Spleen (tissue), 11 donors: ENCODE data around the gene TRIO. TPM values are rescaled to one million over a fixed set of nuclear protein-coding genes. Genes with fewer than 3 reads are reported as not detected.
A peak's percentile ranks its signal among the peaks of the same experiment; 100 is the strongest.

ENCODE experiments used
- DNase-seq: peaks from one replicate; pipeline ENCODE4 v3.0.0-alpha.2; 2020
- H3K27ac ChIP-seq, 8 donors: fragments of 200-600 bp; sonication (generic) in 7 of 8; 1 replicate in 4 of 8; 2 replicates in 4 of 8; pipeline versions ENCODE4 v1.5.0 to v1.8.0; 2016 to 2021; ENCODE audit warnings: inconsistent platforms in 4 of 8, mild to moderate bottlenecking in 4 of 8, moderate library complexity in 1 of 8
- H3K27me3 ChIP-seq, 7 donors: fragments of 200-600 bp; sonication (generic) in 6 of 7; replicated peaks in 1 of 7; 1 replicate in 4 of 7; 2 replicates in 3 of 7; pipeline versions ENCODE4 v1.5.0 to v1.8.0; 2016 to 2021; ENCODE audit warnings: inconsistent platforms in 3 of 7, mild to moderate bottlenecking in 1 of 7
- H3K36me3 ChIP-seq, 6 donors: fragments of 200-600 bp; sonication (generic) in 5 of 6; 1 replicate in 4 of 6; 2 replicates in 2 of 6; pipeline versions ENCODE4 v1.5.0 to v1.8.0; 2016 to 2021; ENCODE audit warnings: inconsistent platforms in 2 of 6
- H3K4me1 ChIP-seq, 6 donors: fragments of 200-600 bp; sonication (generic) in 5 of 6; 1 replicate in 3 of 6; 2 replicates in 3 of 6; pipeline versions ENCODE4 v1.5.0 to v1.8.0; 2016 to 2021; ENCODE audit warnings: inconsistent platforms in 3 of 6
- H3K4me3 ChIP-seq, 8 donors: fragments of 200-600 bp; sonication (generic) in 7 of 8; 1 replicate in 4 of 8; 2 replicates in 4 of 8; pipeline versions ENCODE4 v1.5.0 to v1.8.0; 2016 to 2021; ENCODE audit warnings: inconsistent platforms in 4 of 8, mild to moderate bottlenecking in 4 of 8, moderate library complexity in 2 of 8
- H3K9me3 ChIP-seq, 8 donors: fragments of 200-600 bp; sonication (generic) in 7 of 8; 1 replicate in 4 of 8; 2 replicates in 4 of 8; pipeline versions ENCODE4 v1.5.0 to v1.8.0; 2016 to 2021; ENCODE audit warnings: inconsistent platforms in 4 of 8
- POLR2A ChIP-seq, 3 donors: fragments of 450-650 bp; IDR thresholded peaks; one replicate each; pipeline ENCODE4 v1.5.1; 2017; ENCODE audit warnings: antibody characterized with exemption in 3 of 3, mild to moderate bottlenecking in 1 of 3
- POLR2AphosphoS5 ChIP-seq, 3 donors: sonication (generic); formaldehyde crosslinking; IDR thresholded peaks; one replicate each; pipeline ENCODE4 v1.5.1; 2017; ENCODE audit warnings: antibody characterized with exemption in 3 of 3
- WGBS, 5 donors: extraction: QIAGEN DNeasy Blood & Tissue Kit in 3 of 5; methylation state at CpG; one replicate each; pipeline versions ENCODE4 v1.1.5 to v1.1.7; 2013 to 2018; 5-methylcytosine and 5-hydroxymethylcytosine counted together
- intact Hi-C: fragments of 100-400 bp; cut with DNase I; formaldehyde crosslinking; loops from one replicate; pipeline ENCODE4 v1.15.0; 2023; ENCODE audit warnings: low total_unique reads
- polyA plus RNA-seq, 3 donors: library from polyadenylated mRNA; stranded (reverse); fragments of 200-250 nt; gene quantifications; one replicate each; pipeline ENCODE4 v1.2.1, GENCODE V29; 2013
- total RNA-seq, 7 donors: library from RNA; depleted of rRNA in 3 of 7; stranded (reverse); fragments of >200 nt in 3 of 7; fragmentation: NEBNext Ultra II Directional in 4 of 7; extraction: Animal tissue kit (Norgen Biotek cat#: 25700) in 4 of 7; gene quantifications; one replicate each; pipeline versions ENCODE4 v1.1.0 to v1.2.1, GENCODE V29; 2016 to 2021
- TF ChIP-seq, protein P1 (sequence below), 11 experiments: fragments of 200-600 bp in 7 of 11; fragments of 450-650 bp in 4 of 11; sonication (generic) in 4 of 11; IDR thresholded peaks in 8 of 11; conservative IDR thresholded peaks in 3 of 11; 1 replicate in 7 of 11; 2 replicates in 4 of 11; pipeline versions ENCODE4 v1.4.0 to v1.8.0; 2016 to 2021; ENCODE audit warnings: antibody characterized with exemption in 11 of 11, inconsistent platforms in 4 of 11, mild to moderate bottlenecking in 1 of 11
- donor health status: healthy with polysubstance abuse.
- donor health status: DM: no; HTN: no; CAD: no; lungs with moderate emphysema.
- donor health status: DM: no; HTN: no; CAD: no.
- donor health status: Bipolar disorder and iron deficiency.
- donor health status: healthy.
- donor health status: DM: no; HTN: no; CAD: no.
- donor health status: DM: yes; HTN: yes; CAD: no.

Gene TRIO
- total and polyA plus RNA-seq, 10 donors: 21.5 to 280 (median 190) TPM

DNA sequence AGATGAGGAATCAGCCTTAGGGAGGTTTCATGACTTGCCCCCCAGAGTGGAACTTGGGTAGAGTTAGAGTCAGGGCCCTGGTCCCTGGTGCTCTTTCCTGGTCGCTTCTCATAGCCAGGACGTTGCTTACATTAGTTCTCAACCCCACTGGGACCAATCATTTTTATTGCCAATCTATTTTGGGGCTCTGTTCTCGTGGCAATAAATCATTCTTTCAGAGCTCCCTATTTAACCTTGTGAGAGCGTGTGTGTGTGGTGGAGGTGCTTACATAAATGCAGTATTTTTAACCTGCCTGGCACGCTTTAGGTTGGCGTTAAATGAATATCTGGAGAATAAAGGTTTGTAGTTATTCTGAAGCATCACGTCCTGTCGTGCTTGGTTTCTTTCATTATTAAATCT lies 4.1 kb downstream of the TRIO start:
- H3K36me3 ChIP-seq: no peaks in the 10 kb centered on the region
- no peak for DNase-seq
- 51 to 64% (median 58%) methylated on average over 8 of the region's 8 CpGs for WGBS, 5 donors
- H3K4me3 ChIP-seq: peak overlapping the region in 2 of 8 donors; percentile 83 to 97
- peaks cover 11 to 86% (median 59%) of the 10 kb centered on the region in 6 donors for H3K4me1 ChIP-seq
- H3K27ac ChIP-seq: peak overlapping the region in 5 of 8 donors; percentile 91 to 97 (median 93)
- no peaks in the 10 kb centered on the region for H3K9me3 ChIP-seq
- TF ChIP-seq, protein P1, sequence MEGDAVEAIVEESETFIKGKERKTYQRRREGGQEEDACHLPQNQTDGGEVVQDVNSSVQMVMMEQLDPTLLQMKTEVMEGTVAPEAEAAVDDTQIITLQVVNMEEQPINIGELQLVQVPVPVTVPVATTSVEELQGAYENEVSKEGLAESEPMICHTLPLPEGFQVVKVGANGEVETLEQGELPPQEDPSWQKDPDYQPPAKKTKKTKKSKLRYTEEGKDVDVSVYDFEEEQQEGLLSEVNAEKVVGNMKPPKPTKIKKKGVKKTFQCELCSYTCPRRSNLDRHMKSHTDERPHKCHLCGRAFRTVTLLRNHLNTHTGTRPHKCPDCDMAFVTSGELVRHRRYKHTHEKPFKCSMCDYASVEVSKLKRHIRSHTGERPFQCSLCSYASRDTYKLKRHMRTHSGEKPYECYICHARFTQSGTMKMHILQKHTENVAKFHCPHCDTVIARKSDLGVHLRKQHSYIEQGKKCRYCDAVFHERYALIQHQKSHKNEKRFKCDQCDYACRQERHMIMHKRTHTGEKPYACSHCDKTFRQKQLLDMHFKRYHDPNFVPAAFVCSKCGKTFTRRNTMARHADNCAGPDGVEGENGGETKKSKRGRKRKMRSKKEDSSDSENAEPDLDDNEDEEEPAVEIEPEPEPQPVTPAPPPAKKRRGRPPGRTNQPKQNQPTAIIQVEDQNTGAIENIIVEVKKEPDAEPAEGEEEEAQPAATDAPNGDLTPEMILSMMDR (IDR thresholded peaks at IDR 0.05 in 8 of 11, conservative IDR thresholded peaks at IDR 0.05 in 3 of 11): no peak
- TF ChIP-seq POLR2AphosphoS5 (IDR thresholded peaks at IDR 0.05) (no peak), POLR2A (IDR thresholded peaks at IDR 0.05) (no peak)
- intact Hi-C loops: loop anchor here (10.0 kb wide), 2 partner anchors 78 to 118 kb away; no protein-coding TSS in a partner anchor
- H3K27me3 ChIP-seq: peaks cover 0 to 15% (median 0%) of the 10 kb centered on the region in 7 donors

DNA sequence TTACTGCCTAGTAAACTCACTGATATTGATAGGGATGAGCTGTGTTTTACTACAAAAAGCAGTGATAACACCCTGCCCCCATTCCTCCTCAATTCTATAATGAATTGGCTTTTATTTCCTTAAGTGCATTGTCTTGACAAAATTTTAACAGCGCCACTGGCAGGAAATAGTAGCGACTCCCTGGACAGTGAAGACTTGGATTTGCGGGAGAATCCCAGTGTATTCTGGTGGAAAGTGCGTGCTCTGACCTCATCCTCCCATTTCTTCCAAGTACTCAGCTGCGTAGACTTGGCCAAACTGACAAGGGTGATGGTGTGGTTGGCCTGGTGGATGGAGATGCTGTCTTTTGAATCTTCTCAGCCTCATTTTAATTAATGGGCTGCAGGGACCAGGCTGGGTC lies 5.3 kb downstream of the TRIO start:
- Histone ChIP-seq H3K4me1 (peaks cover 17 to 92% (median 66%) of the 10 kb centered on the region in 6 donors), H3K27ac (peak overlapping the region in 1 of 8 donors; percentile 59), H3K27me3 (peaks cover 0 to 15% (median 0%) of the 10 kb centered on the region in 7 donors), H3K36me3 (no peaks in the 10 kb centered on the region), H3K9me3 (no peaks in the 10 kb centered on the region), H3K4me3 (no peak overlapping the region)
- intact Hi-C loops: loop anchor here (10.0 kb wide), 2 partner anchors 76 to 116 kb away; no protein-coding TSS in a partner anchor
- TF ChIP-seq POLR2A (IDR thresholded peaks at IDR 0.05) (no peak), POLR2AphosphoS5 (IDR thresholded peaks at IDR 0.05) (no peak)
- TF ChIP-seq, protein P1 (IDR thresholded peaks at IDR 0.05 in 8 of 11, conservative IDR thresholded peaks at IDR 0.05 in 3 of 11): no peak
- 85 to 93% (median 88%) methylated on average over 5 of the region's 5 CpGs for WGBS, 5 donors
- no peak for DNase-seq

DNA sequence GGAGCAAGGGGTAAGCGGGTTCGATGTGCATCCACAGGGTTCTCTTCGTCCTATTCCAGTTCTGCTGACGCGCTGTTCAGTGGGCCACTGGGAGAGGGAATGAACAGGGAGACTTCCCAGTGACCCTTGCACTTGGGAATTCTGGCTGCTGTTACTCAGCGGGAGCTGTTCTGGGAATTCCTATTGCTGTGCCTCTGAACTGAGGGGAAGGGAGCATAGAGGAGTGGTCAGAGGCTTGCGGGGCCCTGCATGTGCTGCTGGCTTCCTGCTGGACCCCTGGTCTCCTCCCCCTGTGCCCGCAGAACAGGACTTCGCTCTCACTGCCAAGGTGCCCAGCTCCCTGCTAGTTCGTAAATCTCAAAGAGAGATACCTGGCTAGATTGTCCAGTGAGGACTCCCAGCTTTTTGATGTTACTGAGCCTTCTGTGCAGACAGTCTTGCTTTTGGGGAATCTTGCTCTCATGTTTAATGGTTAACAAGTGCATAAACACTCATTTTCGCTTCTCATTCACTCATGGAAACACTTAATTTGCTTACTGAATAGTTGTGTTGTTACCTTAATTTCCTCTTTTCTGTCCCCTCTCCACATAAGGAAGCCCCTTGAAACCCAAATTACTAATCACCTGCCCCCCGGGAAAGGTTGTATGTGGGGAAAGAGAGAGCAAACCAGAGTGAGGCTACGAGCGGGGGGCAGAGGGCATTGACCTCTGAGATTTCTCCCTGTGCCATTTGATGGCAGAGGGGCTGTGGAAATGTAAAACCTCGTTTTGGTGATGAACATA lies 5.9 kb downstream of the TRIO start:
- Histone ChIP-seq H3K9me3 (no peaks in the 10 kb centered on the region), H3K27me3 (peaks cover 0 to 11% (median 0%) of the 10 kb centered on the region in 7 donors), H3K27ac (peak overlapping the region in 2 of 8 donors; percentile 14 to 59), H3K4me3 (peak overlapping the region in 1 of 8 donors; percentile 9), H3K4me1 (peaks cover 20 to 96% (median 72%) of the 10 kb centered on the region in 6 donors), H3K36me3 (no peaks in the 10 kb centered on the region)
- TF ChIP-seq POLR2AphosphoS5 (IDR thresholded peaks at IDR 0.05): no peak
- TF ChIP-seq, protein P1 (IDR thresholded peaks at IDR 0.05 in 8 of 11, conservative IDR thresholded peaks at IDR 0.05 in 3 of 11): no peak
- TF ChIP-seq POLR2A (IDR thresholded peaks at IDR 0.05): no peak
- intact Hi-C loops: loop anchor here (10.0 kb wide), 2 partner anchors 76 to 116 kb away; no protein-coding TSS in a partner anchor
- WGBS, 5 donors: 77 to 83% (median 78%) methylated on average over 15 of the region's 15 CpGs
- no peak for DNase-seq
